ENCODE data around the gene PRR15.

The PRR15 gene

GRCh38 chr7:29572558-29572957 lies 8.9 kb downstream of the PRR15 start:
- DNase-seq = no peak

- no peak for DNase-seq
Observed at GRCh38 chr7:29573567-29573966, 9.9 kb downstream of the PRR15 start.

- no peak for DNase-seq
Observed at GRCh38 chr7:29574659-29575058, 11.0 kb downstream of the PRR15 start.

- no peak for DNase-seq
Observed at GRCh38 chr7:29587195-29587808, 23.7 kb downstream of the PRR15 start.

GRCh38 chr7:29588212-29588611 lies 24.6 kb downstream of the PRR15 start:
- no peak for DNase-seq

GRCh38 chr7:29588900-29589696 lies 25.5 kb downstream of the PRR15 start:
- DNase-seq = peak; percentile 41

GRCh38 chr7:29592866-29593265 lies 29.2 kb downstream of the PRR15 start:
- no peak for DNase-seq

GRCh38 chr7:29593459-29593858 lies 29.8 kb downstream of the PRR15 start:
- no peak for DNase-seq

- DNase-seq = no peak
Observed at GRCh38 chr7:29596593-29597178, 33.1 kb downstream of the PRR15 start.

- no peak for DNase-seq
Observed at GRCh38 chr7:29597266-29597665, 33.6 kb downstream of the PRR15 start.

- no peak for DNase-seq
Observed at GRCh38 chr7:29598137-29598536, 34.5 kb downstream of the PRR15 start.

- DNase-seq = no peak
Observed at GRCh38 chr7:29598613-29599012, 35.0 kb downstream of the PRR15 start.

- DNase-seq = no peak
Observed at GRCh38 chr7:29599026-29599425, 35.4 kb downstream of the PRR15 start.

- DNase-seq = no peak
Observed at GRCh38 chr7:29600661-29601060, 37.0 kb downstream of the PRR15 start.

GRCh38 chr7:29604052-29604451 lies 40.4 kb downstream of the PRR15 start:
- no peak for DNase-seq

GRCh38 chr7:29604702-29605101 lies 41.1 kb downstream of the PRR15 start:
- no peak for DNase-seq

GRCh38 chr7:29605671-29606070 lies 42.0 kb downstream of the PRR15 start:
- no peak for DNase-seq

- DNase-seq = no peak
Observed at GRCh38 chr7:29606287-29606721, 42.7 kb downstream of the PRR15 start.

- DNase-seq = no peak
Observed at GRCh38 chr7:29606830-29607229, 43.2 kb downstream of the PRR15 start.

GRCh38 chr7:29607259-29607658 lies 43.6 kb downstream of the PRR15 start:
- DNase-seq = no peak

GRCh38 chr7:29607889-29608288 lies 44.3 kb downstream of the PRR15 start:
- DNase-seq = no peak

- DNase-seq = no peak
Observed at GRCh38 chr7:29609162-29610037, 45.8 kb downstream of the PRR15 start.

GRCh38 chr7:29610086-29610485 lies 46.5 kb downstream of the PRR15 start:
- DNase-seq = no peak

Measured in activated CD4-positive, alpha-beta T cell treated with anti-CD3 and anti-CD28 coated beads, Interleukin-10, Interleukin-2, amounts not matched to agents 100 ng/mL and 50 ng/mL, durations not matched to agents 16 hours and 8 hours (primary cell).